ENCODE data around the gene TSC22D1. TPM values are rescaled to one million over a fixed set of nuclear protein-coding genes. Genes with fewer than 3 reads are reported as not detected.
"Not testable (repeated sequence)": the region's sequence is repeated elsewhere in the genome, so short reads cannot be mapped to it uniquely, and the experiment has no call there.

The TSC22D1 gene
- total RNA-seq, 1 experiment from 2014 or later = 37.2 TPM

- DNase-seq (ENCODE audit: low spot score) = no peak
Measured at GRCh38 chr13:44573071-44573470, 3.1 kb downstream of the TSC22D1 start.

- no peak for DNase-seq (ENCODE audit: low spot score)
Measured at GRCh38 chr13:44566601-44567000, 9.5 kb downstream of the TSC22D1 start.

GRCh38 chr13:44565881-44566280 is 10.2 kb downstream of the TSC22D1 start:
- DNase-seq (ENCODE audit: low spot score) = no peak

- DNase-seq (ENCODE audit: low spot score) = no peak
Measured at GRCh38 chr13:44564936-44565335, 11.2 kb downstream of the TSC22D1 start.

GRCh38 chr13:44562853-44563252 is 13.3 kb downstream of the TSC22D1 start:
- not testable (repeated sequence) for DNase-seq (ENCODE audit: low spot score)

- DNase-seq (ENCODE audit: low spot score) = no peak
Measured at GRCh38 chr13:44561351-44561750, 14.8 kb downstream of the TSC22D1 start.

- DNase-seq (ENCODE audit: low spot score) = no peak
Measured at GRCh38 chr13:44557986-44558385, 18.1 kb downstream of the TSC22D1 start.

- DNase-seq (ENCODE audit: low spot score) = no peak
Measured at GRCh38 chr13:44555207-44555606, 20.9 kb downstream of the TSC22D1 start.

- DNase-seq (ENCODE audit: low spot score) = no peak
Measured at GRCh38 chr13:44549476-44549875, 26.7 kb downstream of the TSC22D1 start.

- DNase-seq (ENCODE audit: low spot score) = no peak
Measured at GRCh38 chr13:44546164-44546563, 30.0 kb downstream of the TSC22D1 start.

GRCh38 chr13:44543369-44543768 is 32.8 kb downstream of the TSC22D1 start:
- DNase-seq (ENCODE audit: low spot score) = no peak

- no peak for DNase-seq (ENCODE audit: low spot score)
Measured at GRCh38 chr13:44542361-44542760, 33.8 kb downstream of the TSC22D1 start.

- no peak for DNase-seq (ENCODE audit: low spot score)
Measured at GRCh38 chr13:44541601-44542000, 34.5 kb downstream of the TSC22D1 start.

GRCh38 chr13:44540761-44541434 is 35.2 kb downstream of the TSC22D1 start:
- no peak for DNase-seq (ENCODE audit: low spot score)

- no peak for DNase-seq (ENCODE audit: low spot score)
Measured at GRCh38 chr13:44537248-44537647, 38.9 kb downstream of the TSC22D1 start.

GRCh38 chr13:44523146-44524015 is 52.7 kb downstream of the TSC22D1 start:
- peak; percentile 69 for DNase-seq (ENCODE audit: low spot score)

- no peak for DNase-seq (ENCODE audit: low spot score)
Measured at GRCh38 chr13:44519642-44520041, 56.5 kb downstream of the TSC22D1 start.

GRCh38 chr13:44516771-44517170 is 59.4 kb downstream of the TSC22D1 start:
- peak; percentile 2 for DNase-seq (ENCODE audit: low spot score)

- no peak for DNase-seq (ENCODE audit: low spot score)
Measured at GRCh38 chr13:44514278-44514677, 61.9 kb downstream of the TSC22D1 start.

- not testable (repeated sequence) for DNase-seq (ENCODE audit: low spot score)
Measured at GRCh38 chr13:44509853-44510252, 66.3 kb downstream of the TSC22D1 start.

GRCh38 chr13:44508562-44509077 is 67.5 kb downstream of the TSC22D1 start:
- DNase-seq (ENCODE audit: low spot score) = no peak

GRCh38 chr13:44507639-44508038 is 68.5 kb downstream of the TSC22D1 start:
- no peak for DNase-seq (ENCODE audit: low spot score)

- no peak for DNase-seq (ENCODE audit: low spot score)
Measured at GRCh38 chr13:44506719-44507118, 69.4 kb downstream of the TSC22D1 start.
